Keratinocyte (primary cell): ENCODE measurements around the gene MAML2. TPM values are rescaled to one million over a fixed set of nuclear protein-coding genes. Genes with fewer than 3 reads are reported as not detected.

Experiments
- DNase-seq: peaks from one replicate; pipeline ENCODE4 v3.0.0-alpha.2; 2011; ENCODE audit warnings: low read depth, missing footprints, low spot score
- FAIRE-seq: peaks from 2 replicates; lab custom pipeline; 2011; peaks lifted over from hg19 to GRCh38; lab: Jason Lieb, UNC
- H2AFZ ChIP-seq: 2 replicates; pipeline ENCODE4 v1.6.0; 2012; ENCODE audit warnings: low read length, control low read depth, inconsistent platforms; ENCODE audit not compliant: control insufficient read depth
- H3K27ac ChIP-seq: 2 replicates; pipeline ENCODE4 v1.5.1; 2011; ENCODE audit warnings: low read length; ENCODE audit not compliant: control insufficient read depth, insufficient read depth
- H3K27me3 ChIP-seq: 3 replicates; pipeline ENCODE4 v1.6.0; 2011; ENCODE audit warnings: low read length; ENCODE audit not compliant: control insufficient read depth, insufficient read depth; ENCODE audit errors: extremely low read depth
- H3K36me3 ChIP-seq, 2 experiments: 2 replicates in 1 of 2; 3 replicates in 1 of 2; pipeline ENCODE4 v1.5.1; 2011; ENCODE audit warnings: low read length in 2 of 2, mild to moderate bottlenecking in 1 of 2; ENCODE audit not compliant: control insufficient read depth in 2 of 2, insufficient read depth in 2 of 2; ENCODE audit errors: extremely low read depth in 1 of 2
- H3K4me1 ChIP-seq: 3 replicates; pipeline ENCODE4 v1.5.1; 2011; ENCODE audit warnings: low read length; ENCODE audit not compliant: control insufficient read depth, insufficient read depth; ENCODE audit errors: extremely low read depth
- H3K4me2 ChIP-seq: 3 replicates; pipeline ENCODE4 v1.6.0; 2011; ENCODE audit warnings: low read depth, low read length; ENCODE audit not compliant: control insufficient read depth, insufficient read depth; ENCODE audit errors: extremely low read depth
- H3K4me3 ChIP-seq, 3 experiments: fragments of 200-600 bp in 1 of 3; sonication (generic) in 1 of 3; 2 replicates in 2 of 3; 3 replicates in 1 of 3; pipeline ENCODE4 v1.5.1; 2011 to 2016; ENCODE audit warnings: low read length in 3 of 3, mild to moderate bottlenecking in 3 of 3, control low read depth in 2 of 3, inconsistent platforms in 1 of 3, low read depth in 1 of 3, mixed read lengths in 1 of 3, mixed run types in 1 of 3, moderate library complexity in 1 of 3; ENCODE audit not compliant: control insufficient read depth in 2 of 3, insufficient read depth in 2 of 3; ENCODE audit errors: extremely low read depth in 1 of 3
- H3K79me2 ChIP-seq: 2 replicates; pipeline ENCODE4 v1.6.0; 2012; ENCODE audit warnings: low read length; ENCODE audit not compliant: control insufficient read depth, insufficient read depth
- H3K9ac ChIP-seq: 3 replicates; pipeline ENCODE4 v1.6.0; 2011; ENCODE audit warnings: low read length; ENCODE audit not compliant: control insufficient read depth, insufficient read depth; ENCODE audit errors: extremely low read depth
- H3K9me1 ChIP-seq: 3 replicates; pipeline ENCODE4 v1.6.0; 2011; ENCODE audit warnings: low read length; ENCODE audit not compliant: control insufficient read depth, insufficient read depth; ENCODE audit errors: extremely low read depth
- H3K9me3 ChIP-seq: 2 replicates; pipeline ENCODE4 v1.5.1; 2012; ENCODE audit warnings: low read depth, low read length; ENCODE audit not compliant: control insufficient read depth
- H4K20me1 ChIP-seq: 3 replicates; pipeline ENCODE4 v1.6.0; 2011; ENCODE audit warnings: low read length; ENCODE audit not compliant: control insufficient read depth, insufficient read depth; ENCODE audit errors: extremely low read depth
- EZH2 ChIP-seq: IDR thresholded peaks from one replicate; pipeline ENCODE4 v1.6.1; 2012; ENCODE audit warnings: inconsistent platforms, mild to moderate bottlenecking, low read length, moderate library complexity
- dilution Hi-C: fragments of 300-500 bp; cut with MboI; formaldehyde crosslinking; loops from one replicate; pipeline ENCODE4 v1.7.0; 2020; ENCODE audit warnings: low sequenced_read_pairs; ENCODE audit not compliant: extremely low pct_ligation_motif_present
- polyA plus RNA-seq, 5 experiments: library from polyadenylated mRNA; depleted of rRNA in 3 of 5; stranded (reverse) in 3 of 5; stranded (forward) in 1 of 5; unstranded in 1 of 5; fragments of >200 nt; gene quantifications; 1 replicate in 1 of 5; 2 replicates in 3 of 5; 3 replicates in 1 of 5; pipeline versions ENCODE4 v1.2.1 to v1.2.3, GENCODE V29; 2011 to 2012; ENCODE audit warnings: missing spikeins in 2 of 5, low read depth in 1 of 5, low replicate concordance in 1 of 5
- TF ChIP-seq, protein P1 (sequence below), 3 experiments: IDR thresholded peaks in 1 of 3; conservative IDR thresholded peaks in 1 of 3; optimal IDR thresholded peaks in 1 of 3; 2 replicates in 2 of 3; 3 replicates in 1 of 3; pipeline versions ENCODE3 to v1.5.1; 2011; ENCODE audit warnings: low read length in 3 of 3, mild to moderate bottlenecking in 3 of 3, moderate library complexity in 2 of 3, control low read depth in 1 of 3, inconsistent platforms in 1 of 3; ENCODE audit not compliant: insufficient read depth in 2 of 3; ENCODE audit errors: extremely low read depth in 1 of 3

MAML2 gene
- polyA plus RNA-seq, 1 donor (not counting 4 experiments of a cell fraction or from before 2014, with no cell fraction given): 4.2 TPM

- Histone ChIP-seq H3K4me1 (peaks cover 27% of the 10 kb centered on the region), H4K20me1 (no peaks in the 10 kb centered on the region), H3K27ac (peak overlapping the region; percentile 72), H3K4me3 (peak overlapping the region in 2 of 3 experiments; percentile 29 to 53), H2AFZ (peak overlapping the region; percentile 76), H3K36me3 (no peaks in the 10 kb centered on the region), H3K9ac (peak overlapping the region; percentile 39), H3K9me1 (no peaks in the 10 kb centered on the region), H3K4me2 (peak overlapping the region; percentile 84), H3K79me2 (no peaks in the 10 kb centered on the region), H3K9me3 (no peaks in the 10 kb centered on the region), H3K27me3 (no peaks in the 10 kb centered on the region)
- dilution Hi-C loops: no loop called here
- TF ChIP-seq, protein P1, sequence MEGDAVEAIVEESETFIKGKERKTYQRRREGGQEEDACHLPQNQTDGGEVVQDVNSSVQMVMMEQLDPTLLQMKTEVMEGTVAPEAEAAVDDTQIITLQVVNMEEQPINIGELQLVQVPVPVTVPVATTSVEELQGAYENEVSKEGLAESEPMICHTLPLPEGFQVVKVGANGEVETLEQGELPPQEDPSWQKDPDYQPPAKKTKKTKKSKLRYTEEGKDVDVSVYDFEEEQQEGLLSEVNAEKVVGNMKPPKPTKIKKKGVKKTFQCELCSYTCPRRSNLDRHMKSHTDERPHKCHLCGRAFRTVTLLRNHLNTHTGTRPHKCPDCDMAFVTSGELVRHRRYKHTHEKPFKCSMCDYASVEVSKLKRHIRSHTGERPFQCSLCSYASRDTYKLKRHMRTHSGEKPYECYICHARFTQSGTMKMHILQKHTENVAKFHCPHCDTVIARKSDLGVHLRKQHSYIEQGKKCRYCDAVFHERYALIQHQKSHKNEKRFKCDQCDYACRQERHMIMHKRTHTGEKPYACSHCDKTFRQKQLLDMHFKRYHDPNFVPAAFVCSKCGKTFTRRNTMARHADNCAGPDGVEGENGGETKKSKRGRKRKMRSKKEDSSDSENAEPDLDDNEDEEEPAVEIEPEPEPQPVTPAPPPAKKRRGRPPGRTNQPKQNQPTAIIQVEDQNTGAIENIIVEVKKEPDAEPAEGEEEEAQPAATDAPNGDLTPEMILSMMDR (optimal IDR thresholded peaks at IDR 0.05 in 1 of 3, IDR thresholded peaks at IDR 0.05 in 1 of 3, conservative IDR thresholded peaks at IDR 0.05 in 1 of 3; ENCODE audit: extremely low read depth in 1 of 3, insufficient read depth in 2 of 3, low read length in 3 of 3): no peak
- no peak for TF ChIP-seq EZH2
- DNase-seq (peak; percentile 35), FAIRE-seq (peak; percentile 88)
These were observed 135.2 kb downstream of the MAML2 start for GRCh38 chr11:96207459-96208449.

DNA sequence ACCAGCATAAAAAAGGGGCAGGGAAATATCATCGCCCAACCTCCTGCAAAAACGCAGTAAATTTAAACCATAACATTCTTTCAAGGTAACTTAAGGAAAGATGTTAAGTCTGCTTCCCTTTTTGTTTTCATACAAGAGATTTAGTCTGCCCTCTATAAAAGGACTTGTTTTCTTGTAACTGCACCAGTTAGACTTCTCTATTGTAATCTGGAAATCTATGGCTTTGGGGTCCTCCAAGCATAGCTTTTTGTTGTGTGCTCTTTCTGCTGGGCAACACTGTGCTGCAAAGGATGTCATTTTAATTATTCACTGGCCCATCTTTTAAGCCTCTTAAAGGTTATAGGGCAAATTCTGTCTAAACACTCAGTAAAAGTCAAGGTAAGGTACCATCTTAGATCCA, 136.0 kb downstream of the MAML2 start:
- no peaks in the 10 kb centered on the region for H3K36me3 ChIP-seq
- no peaks in the 10 kb centered on the region for H3K9me1 ChIP-seq
- no peak for TF ChIP-seq EZH2
- TF ChIP-seq, protein P1 (optimal IDR thresholded peaks at IDR 0.05 in 1 of 3, IDR thresholded peaks at IDR 0.05 in 1 of 3, conservative IDR thresholded peaks at IDR 0.05 in 1 of 3; ENCODE audit: extremely low read depth in 1 of 3, insufficient read depth in 2 of 3, low read length in 3 of 3): no peak
- peaks cover 20% of the 10 kb centered on the region for H3K4me1 ChIP-seq
- H3K4me2 ChIP-seq: peak overlapping the region; percentile 84
- DNase-seq: no peak
- H3K9me3 ChIP-seq: no peaks in the 10 kb centered on the region
- no peak for FAIRE-seq
- H3K9ac ChIP-seq: peak overlapping the region; percentile 39
- no peak overlapping the region for H3K4me3 ChIP-seq
- no peaks in the 10 kb centered on the region for H3K79me2 ChIP-seq
- no peaks in the 10 kb centered on the region for H3K27me3 ChIP-seq
- H3K27ac ChIP-seq: peak overlapping the region; percentile 72
- no peaks in the 10 kb centered on the region for H4K20me1 ChIP-seq
- H2AFZ ChIP-seq: no peak overlapping the region
- dilution Hi-C loops: no loop called here
